ENCODE measurements around the gene RFX4. TPM values are rescaled to one million over a fixed set of nuclear protein-coding genes. Genes with fewer than 3 reads are reported as not detected.
"Not testable (repeated sequence)": the region's sequence is repeated elsewhere in the genome, so short reads cannot be mapped to it uniquely, and the experiment has no call there.

The RFX4 gene
- total RNA-seq, 2 experiments from 2014 or later, result not detected

- Mint-ChIP-seq H3K4me1 (ENCODE audit: low read depth) (peaks cover 9% of the 10 kb centered on the region), H3K36me3 (ENCODE audit: low read depth) (no peaks in the 10 kb centered on the region), H3K4me3 (no peak overlapping the region), H3K27ac (no peak overlapping the region), H3K9me3 (no peaks in the 10 kb centered on the region), H3K27me3 (no peaks in the 10 kb centered on the region)
- CTCF ChIA-PET, result interaction anchor here (1.4 kb wide), 1 partner anchor 196 kb away, joined by 3 read pairs; no protein-coding TSS in a partner anchor
- no peak for ATAC-seq
- intact Hi-C loops (cut with micrococcal nuclease), result no loop called here
- POLR2A ChIA-PET, result no interaction called here
- no peak for DNase-seq
- TF ChIP-seq CTCF (IDR thresholded peaks at IDR 0.05), result no peak
Measured at GRCh38 chr12:106723416-106723815, 140.6 kb downstream of the RFX4 start.

GRCh38 chr12:106724116-106724515 lies 141.3 kb downstream of the RFX4 start:
- H3K9me3 Mint-ChIP-seq, result no peaks in the 10 kb centered on the region
- no peak for TF ChIP-seq CTCF (IDR thresholded peaks at IDR 0.05)
- H3K27ac Mint-ChIP-seq, result no peak overlapping the region
- intact Hi-C loops (cut with micrococcal nuclease), result no loop called here
- no peaks in the 10 kb centered on the region for H3K36me3 Mint-ChIP-seq (ENCODE audit: low read depth)
- H3K4me3 Mint-ChIP-seq, result no peak overlapping the region
- DNase-seq, result no peak
- peaks cover 9% of the 10 kb centered on the region for H3K4me1 Mint-ChIP-seq (ENCODE audit: low read depth)
- ChIA-PET POLR2A (no interaction called here), CTCF (interaction anchor here (1.1 to 1.4 kb wide), 2 partner anchors 118 to 195 kb away, joined by 3 to 4 read pairs; no protein-coding TSS in a partner anchor)
- no peak for ATAC-seq
- no peaks in the 10 kb centered on the region for H3K27me3 Mint-ChIP-seq

- Mint-ChIP-seq H3K27me3 (no peaks in the 10 kb centered on the region), H3K27ac (no peak overlapping the region), H3K4me1 (ENCODE audit: low read depth) (peaks cover 9% of the 10 kb centered on the region), H3K4me3 (no peak overlapping the region), H3K9me3 (no peaks in the 10 kb centered on the region), H3K36me3 (ENCODE audit: low read depth) (no peaks in the 10 kb centered on the region)
- intact Hi-C loops (cut with micrococcal nuclease), result no loop called here
- ChIA-PET CTCF (interaction anchor here (1.1 kb wide), 1 partner anchor 117 kb away, joined by 4 read pairs; no protein-coding TSS in a partner anchor), POLR2A (no interaction called here)
- no peak for TF ChIP-seq CTCF (IDR thresholded peaks at IDR 0.05)
- ATAC-seq, result no peak
- DNase-seq, result no peak
Measured at GRCh38 chr12:106724934-106725333, 142.1 kb downstream of the RFX4 start.

- H3K27ac Mint-ChIP-seq; H3K9me3 Mint-ChIP-seq; H3K4me3 Mint-ChIP-seq; H3K4me1 Mint-ChIP-seq (ENCODE audit: low read depth); H3K36me3 Mint-ChIP-seq (ENCODE audit: low read depth); H3K27me3 Mint-ChIP-seq; intact Hi-C loops (cut with micrococcal nuclease): not testable (repeated sequence)
- ChIA-PET POLR2A (interaction anchor here (0.6 kb wide), 1 partner anchor 9 kb away, joined by 4 read pairs; no protein-coding TSS in a partner anchor), CTCF (interaction anchor here (0.7 kb wide), 1 partner anchor 175 kb away, joined by 3 read pairs; no protein-coding TSS in a partner anchor)
- ATAC-seq (peak; percentile 30), DNase-seq (peak; percentile 58)
Measured at GRCh38 chr12:106726603-106727202, 143.9 kb downstream of the RFX4 start.

- DNase-seq (no peak), ATAC-seq (peak; percentile 10)
- POLR2A ChIA-PET, result no interaction called here
- TF ChIP-seq CTCF (IDR thresholded peaks at IDR 0.05), result no peak
- Mint-ChIP-seq H3K36me3 (ENCODE audit: low read depth) (no peaks in the 10 kb centered on the region), H3K27ac (no peak overlapping the region), H3K9me3 (no peaks in the 10 kb centered on the region), H3K27me3 (no peaks in the 10 kb centered on the region), H3K4me1 (ENCODE audit: low read depth) (peaks cover 6% of the 10 kb centered on the region), H3K4me3 (no peak overlapping the region)
- CTCF ChIA-PET, result no interaction called here
- intact Hi-C loops (cut with micrococcal nuclease), result no loop called here
Measured at GRCh38 chr12:106729611-106730010, 146.8 kb downstream of the RFX4 start.
